NCI-H345 treated with DMSO at 0.1 percent for 48 hours (cell line): ENCODE measurements around the gene UBE3D.
"Not testable (repeated sequence)": the region's sequence is repeated elsewhere in the genome, so short reads cannot be mapped to it uniquely, and the experiment has no call there.

Experiments
- DNase-seq: peaks from one replicate; lab custom pipeline; 2025; ENCODE audit not compliant: unreplicated experiment; lab: John Stamatoyannopoulos, UW

UBE3D gene

GRCh38 chr6:82877213-82878195, 188.1 kb downstream of the UBE3D start:
- DNase-seq: no peak

DNA sequence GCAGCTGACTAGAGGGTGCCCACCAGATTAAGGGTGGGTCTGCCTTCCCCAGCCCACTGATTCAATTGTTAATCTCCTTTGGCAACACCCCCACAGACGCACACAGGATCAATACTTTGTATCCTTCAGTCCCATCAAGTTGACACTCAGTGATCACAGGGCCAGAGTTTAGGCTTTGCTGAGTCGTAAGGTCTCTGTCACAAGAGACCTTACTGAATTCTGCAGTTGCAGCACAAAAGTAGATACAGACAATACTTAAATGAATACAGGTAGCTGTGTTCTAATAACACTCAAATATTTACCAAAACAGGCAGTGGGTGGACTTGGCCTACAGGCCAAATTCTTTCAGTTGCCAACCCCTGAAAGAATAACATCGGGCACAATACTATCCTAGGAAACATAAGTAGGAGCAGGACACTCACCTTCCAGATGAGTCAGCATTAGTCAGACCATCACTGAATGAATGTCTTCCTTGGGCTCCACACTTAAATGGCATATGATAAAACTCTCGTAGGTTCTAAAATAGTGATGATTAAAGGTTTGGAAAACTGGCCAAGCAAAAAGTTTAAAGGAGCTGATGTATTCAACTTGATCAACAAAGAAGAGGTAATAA, 190.0 kb downstream of the UBE3D start:
- DNase-seq: no peak

DNA sequence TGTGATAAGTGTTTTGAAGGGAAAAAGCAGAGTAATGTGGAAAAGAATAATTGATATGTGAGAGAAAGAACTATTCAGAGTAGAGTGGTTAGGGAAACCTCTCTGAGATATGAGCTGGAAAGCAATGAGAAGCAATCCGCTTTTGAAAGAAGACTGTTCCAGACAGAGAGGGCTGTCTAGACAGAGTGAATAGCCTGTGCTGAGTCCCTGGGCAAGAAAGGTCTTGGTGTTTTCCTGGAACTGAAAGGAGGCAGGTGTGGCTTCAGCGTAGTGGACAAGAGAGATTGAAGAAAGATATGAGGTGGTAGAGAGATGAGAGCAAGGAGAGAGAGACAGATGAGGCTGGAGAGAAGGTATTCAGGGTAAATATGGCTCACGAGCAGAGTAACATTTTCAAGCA, 190.8 kb downstream of the UBE3D start:
- no peak for DNase-seq

DNA sequence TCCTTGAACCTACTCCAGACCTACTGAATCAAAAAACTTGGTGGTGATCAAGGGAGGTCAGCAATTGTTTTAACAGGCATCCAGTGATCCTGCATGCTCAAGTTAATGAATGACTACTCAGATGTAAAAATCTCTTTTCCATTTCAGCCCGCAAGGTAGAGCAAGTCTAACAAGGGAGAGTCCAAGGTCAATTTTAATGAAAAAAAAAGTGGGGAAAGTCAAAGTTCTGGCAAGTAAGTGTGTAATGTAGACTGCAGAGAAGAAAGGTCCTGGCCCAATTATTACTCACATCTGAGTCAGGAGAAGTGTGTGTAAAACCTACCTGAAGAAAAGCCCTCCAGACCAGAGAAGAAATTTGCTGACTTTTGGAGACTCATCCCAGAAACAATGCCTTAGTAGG, 193.5 kb downstream of the UBE3D start:
- no peak for DNase-seq

GRCh38 chr6:82870582-82871172, 195.0 kb downstream of the UBE3D start:
- DNase-seq: no peak

- DNase-seq: no peak
Observed at GRCh38 chr6:82869493-82869892, 196.1 kb downstream of the UBE3D start.

GRCh38 chr6:82867946-82868345, 197.7 kb downstream of the UBE3D start:
- DNase-seq: no peak

- no peak for DNase-seq
Observed at GRCh38 chr6:82866446-82866845, 199.2 kb downstream of the UBE3D start.

GRCh38 chr6:82865461-82865860, 200.2 kb downstream of the UBE3D start:
- no peak for DNase-seq

DNA sequence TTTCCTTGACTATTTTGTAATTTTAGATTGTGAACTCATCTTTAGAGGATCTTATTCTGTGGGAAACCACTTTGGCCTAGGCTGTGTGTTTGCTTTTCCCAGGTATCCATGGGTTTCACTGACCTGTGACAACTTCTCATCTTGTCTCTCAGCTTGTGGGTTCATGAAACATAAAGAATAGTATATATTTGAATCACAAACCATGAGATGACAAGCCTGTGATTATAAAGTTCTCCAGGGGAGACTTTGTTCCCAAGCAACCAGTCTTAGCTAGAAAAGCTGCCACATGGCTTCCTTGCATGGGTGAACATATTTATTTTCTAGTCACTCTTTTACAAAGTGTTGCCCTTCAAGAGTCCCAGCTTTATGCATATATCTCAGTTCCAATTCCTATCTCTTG, 201.9 kb downstream of the UBE3D start:
- no peak for DNase-seq

- DNase-seq: no peak
Observed at GRCh38 chr6:82862543-82862942, 203.1 kb downstream of the UBE3D start.

- DNase-seq: no peak
Observed at GRCh38 chr6:82861121-82861520, 204.5 kb downstream of the UBE3D start.

DNA sequence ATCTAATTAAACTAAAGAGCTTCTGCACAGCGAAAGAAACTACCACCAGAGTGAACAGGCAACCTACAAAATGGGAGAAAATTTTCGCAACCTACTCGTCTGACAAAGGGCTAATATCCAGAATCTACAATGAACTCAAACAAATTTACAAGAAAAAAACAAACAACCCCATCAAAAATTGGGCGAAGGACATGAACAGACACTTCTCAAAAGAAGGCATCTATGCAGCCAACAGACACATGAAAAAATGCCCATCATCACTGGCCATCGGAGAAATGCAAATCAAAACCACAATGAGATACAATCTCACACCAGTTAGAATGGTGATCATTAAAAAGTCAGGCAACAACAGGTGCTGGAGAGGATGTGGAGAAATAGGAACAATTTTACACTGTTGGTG, 209.6 kb downstream of the UBE3D start:
- DNase-seq: not testable (repeated sequence)

GRCh38 chr6:82852904-82853303, 212.7 kb downstream of the UBE3D start:
- not testable (repeated sequence) for DNase-seq

GRCh38 chr6:82843291-82843885, 222.3 kb downstream of the UBE3D start:
- DNase-seq: no peak

- no peak for DNase-seq
Observed at GRCh38 chr6:82842721-82843120, 222.9 kb downstream of the UBE3D start.
